NK-92 (cell line): ENCODE data around the gene TPCN2.

ENCODE experiments used
- DNase-seq: peaks from one replicate; lab custom pipeline; 2025; ENCODE audit not compliant: unreplicated experiment; lab: John Stamatoyannopoulos, UW

TPCN2 gene

DNA sequence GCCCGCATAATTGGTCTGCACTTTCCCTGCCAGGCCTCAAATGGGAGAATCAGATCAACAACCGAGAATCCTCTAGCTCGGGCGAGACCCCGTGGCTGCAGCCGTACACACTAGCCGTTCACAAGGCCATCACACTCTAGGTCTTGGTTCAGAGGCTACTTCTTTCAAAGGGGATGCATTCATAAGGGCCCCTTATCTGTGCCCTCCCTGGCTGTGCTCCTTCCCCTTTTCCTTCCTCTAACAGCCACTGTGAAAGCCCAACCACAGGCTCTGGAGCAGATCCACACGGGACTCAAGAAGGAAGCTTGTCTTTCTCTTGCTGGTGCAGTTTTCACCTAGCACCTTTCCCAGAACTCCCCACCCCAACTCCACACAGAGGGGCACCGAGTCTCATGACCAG lies 131.5 kb downstream of the TPCN2 start:
- no peak for DNase-seq

DNA sequence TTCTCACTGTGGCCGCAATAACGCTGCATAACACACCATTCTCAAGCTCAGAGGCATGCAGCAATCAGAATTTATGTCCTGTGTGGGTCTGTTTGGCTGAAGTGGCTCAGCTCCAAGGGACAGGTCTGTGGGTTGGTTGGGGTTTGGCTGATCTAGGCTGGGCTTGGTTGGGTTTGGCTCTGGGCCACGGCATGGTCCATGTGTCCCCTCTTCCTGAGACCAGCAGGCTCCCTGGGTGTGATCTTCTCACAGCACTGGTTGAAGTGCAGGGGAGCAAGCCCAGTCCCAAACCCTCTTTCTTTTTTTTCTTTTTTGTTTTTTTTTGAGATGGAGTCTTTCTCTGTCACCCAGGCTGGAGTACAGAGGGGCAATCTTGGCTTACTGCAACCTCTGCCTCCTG lies 132.0 kb downstream of the TPCN2 start:
- DNase-seq: no peak

DNA sequence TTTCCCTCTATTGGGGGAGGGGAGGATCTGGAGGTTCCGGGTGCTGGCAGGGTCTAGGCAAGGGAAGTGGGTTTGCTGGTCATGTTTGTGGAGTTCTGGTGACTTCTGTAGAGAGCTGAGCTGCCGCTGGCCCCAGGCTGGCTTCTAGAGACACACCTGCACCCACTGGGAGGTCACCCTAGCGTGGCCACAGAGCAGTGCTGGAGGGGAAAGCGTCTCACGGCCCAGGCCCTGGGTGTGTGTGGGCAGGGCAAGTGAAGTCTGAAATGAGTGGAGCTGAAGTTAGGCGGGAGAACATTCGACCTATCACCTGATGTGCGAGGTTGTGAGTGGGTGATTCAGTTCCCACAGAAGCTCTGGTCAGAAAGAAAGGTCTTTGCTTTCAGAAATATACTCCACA lies 134.9 kb downstream of the TPCN2 start:
- DNase-seq: no peak
